ENCODE data around the gene CLASRP. TPM values are rescaled to one million over a fixed set of nuclear protein-coding genes. Genes with fewer than 3 reads are reported as not detected.
A peak's percentile ranks its signal among the peaks of the same experiment; 100 is the strongest.

The CLASRP gene
- total RNA-seq, 1 donor = 39.0 TPM

DNA sequence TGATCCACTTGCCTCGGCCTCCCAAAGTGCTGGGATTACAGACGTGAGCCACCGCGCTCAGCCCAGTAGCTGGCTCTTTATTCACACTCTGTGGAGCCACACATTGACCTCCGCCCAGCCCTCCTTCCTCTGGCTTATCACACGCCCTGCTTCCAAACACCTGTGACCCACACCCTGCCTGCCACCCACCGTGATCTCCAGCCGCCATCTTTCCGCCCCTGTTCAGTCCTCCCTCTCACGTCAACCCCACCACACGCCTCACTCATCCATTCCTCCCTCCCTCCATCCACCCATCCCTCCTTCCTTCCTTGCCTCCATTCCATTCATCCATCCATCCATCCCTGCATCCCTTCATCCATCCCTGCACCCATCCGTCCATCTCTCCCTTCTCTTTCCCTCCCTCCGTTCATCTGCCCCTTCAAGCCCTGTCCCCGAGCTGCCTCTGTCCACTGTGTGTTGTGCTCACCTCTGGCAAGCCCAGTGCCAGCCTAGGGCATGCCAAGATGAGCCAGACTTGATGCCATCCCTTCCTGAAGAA is 19.8 kb downstream of the CLASRP start:
- no peak for DNase-seq (ENCODE audit: low read depth in 2 of 3, low spot score in 2 of 3)

GRCh38 chr19:45059258-45059965 is 20.6 kb downstream of the CLASRP start:
- DNase-seq (ENCODE audit: low read depth in 2 of 3, low spot score in 2 of 3) = peak; percentile 80 to 90 (median 80)

DNA sequence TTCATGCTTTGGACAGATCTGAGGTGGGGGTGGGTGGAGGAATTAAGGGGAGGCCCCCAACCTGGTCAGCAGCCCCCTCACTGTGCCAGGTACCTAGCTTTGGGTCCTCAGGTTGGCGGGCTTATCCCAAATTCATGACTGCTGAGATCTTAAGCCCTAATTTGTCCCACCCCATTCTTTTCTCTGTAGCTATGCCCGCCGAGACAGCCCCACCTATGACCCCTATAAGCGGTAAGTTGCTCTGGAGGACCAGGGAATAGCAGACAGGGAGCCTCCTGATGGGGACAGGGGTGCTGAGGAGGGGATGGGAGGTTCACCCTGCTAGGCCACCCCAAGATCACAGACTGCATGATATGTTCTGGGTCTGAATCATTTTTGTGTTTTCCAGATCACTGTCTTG is 23.1 kb downstream of the CLASRP start:
- DNase-seq (ENCODE audit: low read depth in 2 of 3, low spot score in 2 of 3) = no peak

DNA sequence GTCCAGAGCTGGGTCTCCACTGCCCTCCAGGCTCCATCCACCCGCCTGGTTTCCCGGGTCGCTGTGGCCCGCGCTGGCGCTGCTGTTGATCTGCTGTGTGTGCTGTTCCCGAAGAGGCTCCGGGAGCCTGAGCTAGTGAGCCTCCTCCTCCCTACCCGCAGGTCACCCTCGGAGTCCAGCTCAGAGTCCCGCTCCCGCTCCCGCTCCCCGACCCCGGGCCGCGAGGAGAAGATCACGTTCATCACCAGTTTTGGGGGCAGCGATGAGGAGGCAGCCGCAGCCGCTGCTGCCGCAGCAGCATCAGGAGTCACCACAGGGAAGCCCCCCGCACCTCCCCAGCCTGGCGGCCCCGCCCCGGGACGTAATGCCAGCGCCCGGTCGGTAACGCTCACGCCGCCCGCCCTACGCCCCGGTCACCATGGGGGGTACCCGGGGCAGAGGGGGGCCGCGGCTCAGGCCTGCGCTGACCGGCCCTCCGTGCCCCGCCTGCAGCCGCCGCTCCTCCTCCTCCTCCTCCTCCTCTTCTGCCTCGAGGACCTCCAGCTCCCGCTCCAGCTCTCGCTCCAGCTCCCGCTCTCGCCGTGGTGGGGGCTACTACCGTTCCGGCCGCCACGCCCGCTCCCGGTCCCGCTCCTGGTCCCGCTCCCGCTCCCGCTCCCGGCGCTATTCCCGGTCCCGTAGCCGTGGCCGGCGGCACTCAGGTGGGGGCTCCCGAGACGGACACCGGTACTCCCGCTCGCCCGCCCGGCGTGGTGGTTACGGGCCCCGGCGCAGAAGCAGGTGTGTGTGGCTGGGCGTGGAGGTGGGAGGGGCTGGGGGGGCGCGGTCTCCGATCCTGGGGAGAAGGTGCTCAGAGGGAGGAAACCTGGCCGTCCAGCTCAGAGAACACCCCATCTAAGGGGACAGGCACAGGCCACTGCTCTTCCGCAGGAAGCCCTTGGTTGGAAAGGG is 25.3 kb downstream of the CLASRP start:
- no peak for DNase-seq (ENCODE audit: low read depth in 2 of 3, low spot score in 2 of 3)

- DNase-seq (ENCODE audit: low read depth in 2 of 3, low spot score in 2 of 3) = no peak
Measured at GRCh38 chr19:45066921-45067661, 28.2 kb downstream of the CLASRP start.

DNA sequence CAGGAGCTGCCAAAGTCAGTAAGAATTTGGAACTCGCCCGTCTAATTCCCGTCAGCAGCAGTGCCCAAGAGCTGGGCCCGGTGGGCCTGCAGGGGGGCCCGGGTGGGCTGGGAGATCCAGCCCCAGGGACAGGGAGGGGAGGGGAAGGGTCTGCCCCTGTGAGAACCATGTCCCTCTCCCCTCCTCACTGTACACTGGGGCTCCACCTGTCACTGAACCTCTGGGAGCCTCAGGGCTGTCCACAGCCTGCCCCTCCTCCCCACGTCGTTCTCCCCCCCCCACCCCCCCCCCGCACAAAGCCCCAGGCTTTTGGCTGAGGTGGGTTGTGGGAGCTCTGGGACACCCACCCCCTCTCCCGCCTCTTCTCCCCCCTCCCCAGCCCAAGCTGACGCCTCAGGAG is 29.2 kb downstream of the CLASRP start:
- no peak for DNase-seq (ENCODE audit: low read depth in 2 of 3, low spot score in 2 of 3)

GRCh38 chr19:45069056-45069455 is 30.2 kb downstream of the CLASRP start:
- DNase-seq (ENCODE audit: low read depth in 2 of 3, low spot score in 2 of 3) = no peak

DNA sequence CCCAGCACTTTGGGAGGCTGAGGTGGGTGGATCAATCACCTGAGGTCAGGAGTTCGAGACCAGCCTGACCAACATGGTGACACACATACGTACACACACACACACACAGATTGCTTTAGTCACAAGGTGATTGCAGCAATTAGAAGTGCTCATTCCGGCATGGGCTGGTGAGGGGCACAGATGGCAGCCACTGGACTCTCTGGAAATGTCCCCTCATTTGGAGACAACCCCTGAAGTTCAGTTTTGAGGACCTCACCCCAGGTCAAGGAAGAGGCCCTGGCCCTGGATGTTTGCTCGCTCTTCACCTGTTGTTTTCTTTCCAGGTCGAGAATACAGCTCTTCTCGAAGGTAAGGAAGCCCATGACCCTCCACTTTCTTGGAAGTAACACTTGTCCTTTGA is 31.4 kb downstream of the CLASRP start:
- DNase-seq (ENCODE audit: low read depth in 2 of 3, low spot score in 2 of 3) = no peak

DNA sequence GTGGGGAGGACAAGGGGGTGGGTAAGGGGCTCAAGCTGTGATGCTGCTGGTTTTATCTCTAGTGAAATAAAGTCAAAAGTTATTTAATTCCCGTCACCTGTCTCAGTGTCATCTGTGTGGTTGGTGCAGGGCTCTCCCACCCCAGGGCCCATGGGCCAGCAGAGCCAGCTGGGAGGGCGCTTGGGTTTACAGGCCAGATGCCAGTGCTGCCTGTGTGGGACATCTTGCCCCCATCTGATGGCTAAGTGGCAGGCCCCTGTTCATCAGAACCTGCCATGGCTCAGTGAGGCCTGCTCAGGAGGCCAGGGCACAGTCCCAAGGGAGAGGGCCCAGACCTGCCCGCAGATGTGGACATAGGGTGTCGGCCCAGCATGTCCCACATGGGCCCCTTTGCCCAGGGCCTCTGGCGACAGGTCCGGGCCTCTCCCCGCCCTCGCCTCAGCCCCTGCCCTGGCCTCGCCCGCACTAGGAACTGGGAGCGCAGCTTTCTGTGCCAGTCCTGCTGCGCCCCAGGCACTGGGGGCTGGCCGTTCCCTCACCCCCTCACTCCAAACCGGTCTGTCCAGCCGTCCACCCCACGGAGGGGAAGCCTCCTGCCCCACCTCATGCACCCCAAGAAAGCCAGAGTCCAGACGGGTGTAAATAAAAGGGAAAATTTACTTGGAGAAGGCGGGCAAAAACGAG is 32.2 kb downstream of the CLASRP start:
- DNase-seq (ENCODE audit: low read depth in 2 of 3, low spot score in 2 of 3) = no peak

GRCh38 chr19:45071545-45071938 is 32.7 kb downstream of the CLASRP start:
- no peak for DNase-seq (ENCODE audit: low read depth in 2 of 3, low spot score in 2 of 3)

DNA sequence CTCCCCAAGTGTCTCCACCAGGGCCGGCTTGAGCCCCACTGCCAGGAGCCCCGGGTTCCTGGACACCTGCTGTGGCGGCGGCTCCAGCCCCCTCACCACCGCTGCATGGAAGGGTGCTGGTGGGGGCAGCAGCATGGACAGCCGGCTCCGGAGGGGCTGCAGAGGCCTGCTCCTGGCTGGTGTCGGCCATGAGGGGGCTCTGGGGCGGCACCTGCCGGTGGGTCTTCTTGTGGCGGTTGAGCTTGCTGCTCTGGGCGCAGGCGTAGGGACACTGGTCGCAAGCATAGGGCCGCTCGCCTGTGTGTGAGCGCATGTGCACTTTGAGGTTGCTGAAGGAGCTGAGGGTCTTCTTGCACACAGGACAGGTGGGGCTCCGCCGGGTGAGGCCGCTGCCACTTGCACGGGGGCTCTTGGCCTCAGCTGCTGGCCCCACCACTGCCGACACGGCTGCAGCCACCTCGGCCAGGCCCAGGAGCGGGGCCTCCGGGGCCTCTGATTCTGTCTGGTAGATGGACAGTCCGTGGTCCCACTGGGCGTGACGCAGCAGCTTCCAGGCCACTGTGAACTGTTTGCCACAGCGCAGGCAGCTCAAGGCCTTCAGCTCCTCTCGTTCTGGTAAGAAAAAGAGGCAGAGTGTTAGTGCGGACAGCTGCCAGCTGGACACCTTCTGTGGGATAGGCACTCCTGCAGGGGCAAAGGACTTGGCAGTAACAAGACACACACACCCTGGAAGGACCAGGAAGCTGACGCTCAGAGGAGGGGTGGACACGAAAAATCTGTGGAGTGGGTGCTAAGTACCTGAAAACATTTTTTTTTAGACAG is 33.3 kb downstream of the CLASRP start:
- DNase-seq (ENCODE audit: low read depth in 2 of 3, low spot score in 2 of 3) = no peak

- no peak for DNase-seq (ENCODE audit: low read depth in 2 of 3, low spot score in 2 of 3)
Measured at GRCh38 chr19:45074744-45075300, 36.0 kb downstream of the CLASRP start.

- DNase-seq (ENCODE audit: low read depth in 2 of 3, low spot score in 2 of 3) = peak in 2 of 3 donors; percentile 87 to 93
Measured at GRCh38 chr19:45075301-45076028, 36.6 kb downstream of the CLASRP start.

DNA sequence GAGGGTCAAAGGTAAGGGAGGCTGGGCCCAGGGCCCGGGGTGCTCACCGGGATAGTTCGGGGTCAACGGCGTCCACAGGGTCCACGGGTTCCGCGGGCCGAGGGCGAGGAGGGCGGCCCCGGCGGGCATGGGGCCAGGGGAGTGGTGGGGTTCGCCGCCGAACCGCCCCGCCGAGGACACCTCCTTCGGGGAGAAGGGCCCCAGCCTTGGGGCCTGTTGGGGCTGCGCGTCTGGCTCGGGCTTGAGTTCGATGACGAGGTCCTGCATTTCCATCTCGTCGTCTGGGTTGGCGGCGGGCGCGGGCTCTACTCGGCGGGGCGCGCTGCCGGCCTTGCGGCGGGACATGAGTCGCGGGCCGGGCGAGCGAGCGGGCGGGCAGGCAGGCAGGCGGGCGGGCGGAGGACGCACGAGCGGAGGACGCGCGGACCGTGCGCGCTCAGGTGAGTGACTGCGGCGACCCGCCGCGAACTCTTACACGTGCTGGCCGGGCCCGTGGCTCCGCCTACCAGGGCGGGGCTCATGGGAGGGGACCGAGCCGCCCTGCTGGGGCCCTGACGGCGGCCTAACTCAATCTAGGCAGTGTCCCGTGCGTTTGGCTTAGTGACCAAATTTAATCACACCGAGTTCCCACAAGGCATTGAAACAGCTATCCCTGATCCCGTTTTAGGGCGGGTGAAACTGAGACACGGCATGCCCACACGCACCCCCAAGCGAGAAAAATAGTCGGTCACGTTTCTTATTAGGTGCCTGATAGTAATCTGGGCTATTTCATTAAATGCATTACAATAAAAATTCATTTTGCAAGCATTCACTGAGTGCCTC is 37.4 kb downstream of the CLASRP start, which contains the start of gene ZNF296:
Gene ZNF296 (minus strand): TSS at position 450 of the 822 bp plus-strand sequence. CDS start 105 bp downstream, at position 345.
- DNase-seq (ENCODE audit: low read depth in 2 of 3, low spot score in 2 of 3) = peak; percentile 55 to 68 (median 66)

DNA sequence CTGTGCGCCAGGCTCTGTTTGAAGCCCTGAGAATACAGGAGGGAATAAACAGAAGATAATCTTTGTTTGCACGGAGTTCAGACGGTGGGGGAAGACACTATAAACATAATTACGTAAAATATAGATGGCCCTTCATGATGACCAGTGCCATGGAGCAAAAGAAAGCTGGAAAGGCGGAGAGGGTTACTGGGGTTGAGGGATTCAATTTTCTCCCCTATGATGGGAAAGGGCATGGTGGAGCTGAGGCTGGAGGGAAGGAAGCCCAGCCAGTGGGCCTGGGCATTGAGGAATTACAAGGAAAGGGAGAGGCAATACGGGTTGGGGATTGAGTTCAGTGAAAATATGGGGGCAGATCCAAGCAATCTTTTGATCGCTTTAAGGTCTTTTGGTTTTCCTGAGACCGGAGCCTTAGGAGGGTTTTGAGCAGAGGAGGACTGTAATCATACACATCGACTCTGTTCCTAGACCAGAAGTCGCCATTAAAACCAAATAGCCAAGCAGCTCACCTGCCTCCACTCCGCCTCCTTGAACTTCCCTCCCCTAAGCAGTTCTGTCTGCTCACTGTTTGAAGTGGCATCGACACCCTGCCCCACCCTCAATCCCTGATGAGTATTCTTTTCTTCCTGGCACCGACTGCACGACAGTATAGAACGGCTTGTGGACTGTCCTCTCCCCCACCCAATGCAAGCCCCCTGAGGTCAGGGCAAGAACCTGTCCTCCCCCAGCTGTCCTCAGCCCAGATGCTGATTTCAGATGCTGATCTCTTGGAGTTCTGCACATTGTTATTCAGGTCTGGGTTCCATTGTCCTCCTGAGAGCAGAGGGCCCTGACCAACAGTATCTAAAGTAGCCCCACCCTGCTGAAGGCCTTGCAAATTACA is 38.2 kb downstream of the CLASRP start:
- no peak for DNase-seq (ENCODE audit: low read depth in 2 of 3, low spot score in 2 of 3)

DNA sequence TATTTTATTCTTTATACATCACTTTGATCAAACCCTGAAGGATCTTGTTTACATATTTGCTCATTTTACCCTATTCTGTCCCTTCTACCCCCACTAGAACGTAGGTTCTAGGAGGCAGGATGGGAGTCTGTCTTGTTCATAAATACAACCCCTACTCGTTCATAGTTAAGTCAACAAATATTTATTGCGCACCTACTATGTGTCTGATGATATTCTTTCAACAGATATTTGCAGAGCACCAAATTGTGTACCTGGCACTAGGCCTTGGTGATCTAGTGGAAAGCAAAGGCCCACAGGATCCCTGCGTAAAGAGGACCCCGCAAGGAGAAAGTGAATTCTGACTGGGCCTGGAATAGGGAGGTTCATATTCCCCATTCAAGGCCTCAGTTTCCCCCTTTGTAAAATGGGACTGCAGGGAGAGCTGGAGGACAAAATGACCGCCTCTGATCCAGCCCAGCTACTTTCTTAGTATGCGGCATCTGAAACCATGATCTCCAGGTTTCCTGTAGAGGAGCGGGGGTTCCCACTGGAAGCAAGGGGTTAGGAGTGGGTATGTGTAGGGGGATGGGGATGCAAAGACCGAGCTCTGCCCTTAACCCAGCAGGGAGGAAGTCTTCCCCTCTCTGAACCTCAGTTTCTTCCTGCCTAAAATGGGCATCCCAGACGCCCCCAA is 39.7 kb downstream of the CLASRP start:
- no peak for DNase-seq (ENCODE audit: low read depth in 2 of 3, low spot score in 2 of 3)
